Activated T-helper 1 cell treated with anti-CD3 and anti-CD28 coated beads, Interleukin-2, amount 50 U/mL, for 16 hours (primary cell): ENCODE results near the gene TMEM150A.
A peak's percentile ranks its signal among the peaks of the same experiment; 100 is the strongest.
"Not testable (repeated sequence)": the region's sequence is repeated elsewhere in the genome, so short reads cannot be mapped to it uniquely, and the experiment has no call there.

ENCODE experiments used
- DNase-seq, 2 donors: peaks; one replicate each; pipeline ENCODE4 v3.0.0-alpha.2; 2020; ENCODE audit warnings: low read depth in 1 of 2, low spot score in 1 of 2

Gene TMEM150A, protein sequence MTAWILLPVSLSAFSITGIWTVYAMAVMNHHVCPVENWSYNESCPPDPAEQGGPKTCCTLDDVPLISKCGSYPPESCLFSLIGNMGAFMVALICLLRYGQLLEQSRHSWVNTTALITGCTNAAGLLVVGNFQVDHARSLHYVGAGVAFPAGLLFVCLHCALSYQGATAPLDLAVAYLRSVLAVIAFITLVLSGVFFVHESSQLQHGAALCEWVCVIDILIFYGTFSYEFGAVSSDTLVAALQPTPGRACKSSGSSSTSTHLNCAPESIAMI

DNA sequence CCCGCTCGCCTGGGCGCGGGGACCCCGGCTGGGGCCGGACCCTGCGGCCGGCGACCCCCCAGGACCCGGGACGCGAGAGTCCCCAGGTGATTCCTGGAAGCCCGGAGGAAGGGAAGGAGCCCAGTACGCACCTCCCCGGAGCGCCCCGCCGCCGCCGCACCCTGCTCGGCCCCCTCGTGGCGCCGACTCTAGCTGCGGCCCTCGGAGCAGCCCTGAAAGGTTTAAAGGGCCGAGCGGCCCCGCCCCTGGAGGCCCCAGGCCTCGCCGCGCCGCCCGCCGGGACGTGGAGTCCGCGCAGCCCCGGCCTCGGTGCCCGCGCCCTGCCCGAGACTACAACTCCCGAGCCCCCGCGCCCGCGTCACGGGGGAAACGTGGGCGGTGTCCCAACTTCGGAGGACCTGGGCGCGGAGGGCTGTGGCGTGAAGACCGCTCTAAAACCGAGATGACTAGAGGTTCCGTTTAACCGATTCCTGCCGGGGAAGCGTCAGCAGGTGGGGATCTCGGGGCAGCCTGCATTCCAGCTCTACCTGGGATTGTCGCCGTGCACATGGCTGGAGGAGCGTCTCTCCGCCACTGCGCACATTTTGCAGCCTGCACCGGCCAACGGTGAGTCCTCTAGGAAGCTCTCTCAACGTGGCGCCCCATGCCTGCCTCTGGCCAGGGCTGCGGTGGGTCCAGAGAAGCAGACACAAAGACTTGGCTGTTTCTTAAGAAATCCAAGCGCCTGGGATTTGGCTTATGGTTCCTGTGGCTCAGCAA, at the start of gene TMEM150A:
Gene TMEM150A, minus strand, starts transcription at position 223 of the 759 bp plus-strand sequence. CDS start 750 bp downstream, outside the sequence.
- DNase-seq = peak; percentile 69 to 81

DNA sequence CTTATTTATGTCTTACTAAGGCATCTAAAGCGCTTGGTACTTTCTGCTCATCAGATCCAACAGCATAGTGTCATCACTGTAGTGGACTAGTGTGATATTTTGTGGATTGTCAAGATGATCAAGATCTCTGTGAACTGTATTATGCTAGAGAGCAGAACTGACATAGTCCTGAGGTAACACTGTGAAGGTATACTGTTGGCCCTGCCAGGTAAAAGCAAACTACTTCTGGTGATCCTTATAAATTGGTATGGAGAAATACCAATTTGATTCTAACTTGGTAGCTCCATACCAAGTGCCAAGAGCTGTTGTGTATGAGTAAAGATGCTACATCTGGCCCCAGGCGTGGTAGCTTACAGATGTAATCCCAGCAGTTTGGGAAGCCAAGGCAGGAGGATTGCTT, 49.6 kb upstream of the TMEM150A start:
- no peak for DNase-seq

DNA sequence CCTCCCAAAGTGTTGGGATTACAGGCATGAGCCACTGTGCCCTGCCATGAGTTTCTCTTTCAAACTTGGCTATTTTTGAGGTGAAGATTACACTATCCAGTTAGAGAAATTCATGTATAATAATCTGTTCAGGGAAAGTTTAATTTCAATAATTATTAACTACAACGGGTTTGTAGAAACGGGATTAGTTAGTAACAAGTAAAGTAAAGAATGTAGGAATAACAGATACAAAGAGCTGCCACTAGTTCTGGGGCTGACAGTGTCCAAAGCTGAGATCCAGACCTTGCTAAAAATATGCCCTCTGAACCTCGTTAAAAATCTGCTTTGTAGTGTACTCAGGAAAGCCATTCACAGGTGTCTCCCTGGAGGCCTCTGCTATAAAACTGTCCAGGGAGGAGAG, 48.6 kb upstream of the TMEM150A start:
- no peak for DNase-seq

DNA sequence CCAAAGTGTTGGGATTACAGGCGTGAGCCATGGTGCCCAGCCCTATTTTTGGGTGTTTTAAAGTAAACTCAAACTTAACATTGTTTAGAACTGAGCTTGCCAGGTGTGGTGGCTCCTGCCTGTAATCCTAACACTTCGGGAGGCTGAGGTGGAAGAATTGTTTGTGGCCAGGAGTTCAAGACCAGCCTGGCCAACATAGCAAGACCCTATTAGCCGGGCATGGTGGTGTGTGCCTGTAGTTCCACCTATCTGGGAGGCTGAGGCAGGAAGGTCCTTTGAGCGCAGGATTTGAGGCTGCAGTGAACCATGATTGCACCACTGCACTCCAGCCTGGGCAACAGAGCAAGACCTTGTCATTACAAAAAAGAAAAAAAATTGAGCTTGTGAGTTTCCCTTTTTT, 48.0 kb upstream of the TMEM150A start:
- no peak for DNase-seq

DNA sequence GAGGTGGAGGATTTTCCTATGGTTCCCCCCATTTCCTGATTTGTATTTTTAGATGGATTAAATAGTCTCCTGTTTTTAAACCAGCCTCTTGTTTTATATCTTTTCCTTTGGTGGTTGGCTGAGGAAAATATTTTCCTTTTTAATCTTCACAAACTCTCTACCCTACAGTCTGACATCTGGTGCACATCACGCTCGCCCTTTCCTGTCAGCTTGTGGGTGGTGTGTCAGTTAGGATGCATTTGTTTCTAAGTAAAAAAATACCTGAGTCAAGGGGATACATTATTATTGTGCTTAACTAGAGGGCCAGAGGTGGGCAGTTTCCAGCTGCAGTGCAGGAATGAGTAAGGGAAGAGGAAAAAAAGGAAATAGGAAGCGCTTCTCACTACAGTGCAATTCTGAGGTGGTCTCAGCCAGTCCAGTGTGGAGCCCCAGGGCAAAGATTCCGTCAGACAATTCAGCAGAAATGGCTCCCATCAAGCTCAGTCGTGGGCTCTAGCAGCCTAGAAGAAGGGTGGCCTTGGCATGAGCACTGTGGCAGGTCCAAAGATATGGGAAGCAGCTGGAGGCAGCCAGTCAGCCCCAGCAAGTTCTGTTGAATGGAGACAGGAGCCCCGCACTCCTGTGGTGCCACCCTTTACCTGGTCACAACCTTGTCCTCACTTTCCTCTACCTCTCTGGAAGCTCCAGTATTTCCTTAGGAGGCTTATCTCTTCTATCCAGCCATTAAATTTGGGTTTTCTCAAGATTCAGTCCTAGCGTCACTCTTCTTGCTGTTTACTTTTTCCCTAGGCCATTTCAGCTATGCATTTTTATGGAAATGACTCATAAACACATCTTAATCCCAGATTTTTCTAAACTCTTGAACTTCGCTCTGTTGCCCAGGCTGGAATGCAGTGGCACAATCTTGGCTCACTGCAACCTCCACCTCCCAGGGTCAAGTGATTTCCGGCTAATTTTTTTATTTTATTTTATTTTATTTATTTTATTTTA, 47.0 kb upstream of the TMEM150A start:
- DNase-seq = no peak

DNA sequence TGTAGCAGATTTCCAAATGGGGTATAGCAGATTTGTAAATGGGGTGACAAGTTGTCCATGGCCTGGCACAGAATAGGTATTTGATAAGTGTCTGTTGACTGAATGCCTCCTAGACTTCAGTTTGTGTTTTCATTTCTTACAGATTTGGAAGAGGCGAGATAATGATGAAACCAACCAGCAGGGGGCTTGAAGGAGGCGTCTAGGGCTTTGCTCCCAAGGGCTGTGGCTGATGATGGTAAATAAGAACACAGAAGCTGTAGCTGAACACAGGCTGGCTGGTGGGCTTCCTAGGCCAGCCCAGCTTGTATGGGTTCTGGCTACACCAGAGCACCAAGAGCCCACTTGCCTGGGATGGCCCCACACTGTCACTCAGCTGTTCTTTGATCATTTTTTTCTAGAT, 46.1 kb upstream of the TMEM150A start:
- DNase-seq = no peak

DNA sequence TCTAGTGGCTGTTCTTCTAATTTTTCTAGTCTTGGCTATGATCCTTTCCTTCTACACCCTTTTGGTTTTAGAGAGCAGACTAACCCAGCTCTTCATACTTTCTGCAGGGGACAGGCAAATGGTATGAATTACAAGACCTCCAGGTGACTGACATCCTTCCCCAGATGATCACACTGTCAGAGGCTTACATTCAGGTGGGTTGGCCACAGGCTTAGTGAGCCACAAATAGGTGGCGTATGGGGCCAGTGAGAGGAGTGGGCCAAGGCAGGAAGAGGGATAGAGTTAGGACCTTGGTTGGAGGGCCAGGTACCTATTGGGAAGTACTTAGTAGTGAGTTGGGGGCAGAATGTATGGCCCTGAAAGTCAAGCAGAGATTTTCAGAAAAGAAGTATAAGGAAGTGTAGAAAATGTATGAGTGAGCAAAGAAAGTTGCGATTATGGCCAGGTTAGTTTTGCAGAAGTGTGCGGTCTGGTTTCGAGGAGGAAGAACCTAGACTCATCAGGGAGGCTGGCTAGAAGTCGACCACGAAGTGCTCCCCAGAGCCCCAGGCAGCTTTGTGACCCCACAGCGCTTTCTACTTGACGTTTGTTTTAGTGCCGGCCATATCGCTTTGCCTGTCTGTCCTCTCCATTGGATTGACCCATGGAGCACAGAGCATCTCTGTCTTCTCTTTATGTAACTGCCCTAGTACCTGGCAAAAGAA, 45.5 kb upstream of the TMEM150A start:
- DNase-seq = no peak

DNA sequence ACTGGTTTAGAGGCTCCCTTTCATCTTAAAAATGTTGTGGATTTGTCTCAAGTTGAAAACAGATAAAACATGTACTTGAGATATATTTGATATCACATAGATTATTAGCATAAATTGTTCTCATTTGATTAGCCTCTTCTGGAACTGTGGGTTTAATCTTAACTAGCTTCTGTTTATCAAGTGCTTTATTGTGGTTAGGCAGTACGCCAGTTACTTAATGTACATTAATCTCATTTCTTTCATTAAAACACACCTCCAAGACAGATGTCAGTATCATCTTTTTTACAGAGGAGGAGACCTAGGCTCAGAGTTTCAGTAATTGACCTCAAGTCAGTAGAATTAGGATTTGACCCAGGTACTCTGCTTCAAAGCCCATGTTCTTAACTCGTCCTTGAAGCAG, 43.7 kb upstream of the TMEM150A start:
- no peak for DNase-seq

DNA sequence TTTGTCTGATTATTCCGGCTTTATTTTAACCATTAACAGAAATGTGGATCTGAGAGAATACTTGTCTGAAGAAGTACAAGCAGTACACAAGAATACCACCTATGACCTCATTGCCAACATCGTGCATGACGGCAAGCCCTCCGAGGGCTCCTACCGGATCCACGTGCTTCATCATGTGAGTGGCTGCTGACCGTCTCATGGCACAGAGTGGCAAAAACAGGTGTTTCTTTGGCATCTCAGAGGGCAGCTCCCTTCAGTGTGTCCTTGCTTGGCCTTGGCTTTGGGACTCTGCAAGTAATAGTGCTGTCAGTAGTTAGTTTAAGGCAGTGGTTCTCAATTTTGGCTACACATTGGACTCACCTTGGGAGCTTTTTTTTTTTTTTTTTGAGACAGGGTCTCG, 42.4 kb upstream of the TMEM150A start:
- no peak for DNase-seq

DNA sequence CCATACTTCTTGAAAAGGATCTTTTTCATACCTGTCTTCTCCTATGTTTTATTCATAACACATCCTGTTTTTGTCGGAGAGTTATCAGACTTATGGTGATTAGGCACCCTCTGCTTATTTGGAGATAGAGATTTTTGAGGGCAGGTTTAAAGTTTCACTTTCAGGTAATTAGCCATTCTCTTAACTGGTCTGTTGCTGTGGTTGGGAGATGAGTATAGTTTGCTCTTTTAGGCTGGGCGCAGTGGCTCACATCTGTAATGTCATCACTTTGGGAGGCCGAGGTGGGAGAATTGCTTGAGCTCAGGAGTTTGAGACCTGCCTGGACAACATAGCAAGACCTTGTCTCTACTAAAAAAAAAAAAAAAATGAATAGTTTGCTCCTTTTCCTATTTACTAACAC, 40.2 kb upstream of the TMEM150A start:
- no peak for DNase-seq

DNA sequence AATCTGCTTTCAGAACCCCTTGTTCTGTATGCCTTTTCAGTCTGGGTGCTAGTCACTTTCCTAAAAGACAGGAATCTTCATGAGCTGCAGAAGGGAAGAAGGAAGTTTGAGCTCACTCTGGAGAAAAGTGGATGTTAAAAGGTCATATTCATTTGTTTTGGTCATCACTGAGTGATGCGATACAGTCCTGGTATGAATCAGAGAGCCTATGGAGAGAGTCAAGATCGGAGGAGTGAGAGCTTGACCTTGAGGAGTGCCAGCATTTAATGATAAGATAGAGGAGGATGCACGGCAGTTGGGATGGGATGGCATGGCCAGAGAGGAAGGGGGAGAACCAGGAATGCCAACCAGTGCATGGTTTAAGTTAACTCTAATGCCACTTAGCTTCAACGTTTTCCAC, 33.1 kb upstream of the TMEM150A start:
- no peak for DNase-seq

DNA sequence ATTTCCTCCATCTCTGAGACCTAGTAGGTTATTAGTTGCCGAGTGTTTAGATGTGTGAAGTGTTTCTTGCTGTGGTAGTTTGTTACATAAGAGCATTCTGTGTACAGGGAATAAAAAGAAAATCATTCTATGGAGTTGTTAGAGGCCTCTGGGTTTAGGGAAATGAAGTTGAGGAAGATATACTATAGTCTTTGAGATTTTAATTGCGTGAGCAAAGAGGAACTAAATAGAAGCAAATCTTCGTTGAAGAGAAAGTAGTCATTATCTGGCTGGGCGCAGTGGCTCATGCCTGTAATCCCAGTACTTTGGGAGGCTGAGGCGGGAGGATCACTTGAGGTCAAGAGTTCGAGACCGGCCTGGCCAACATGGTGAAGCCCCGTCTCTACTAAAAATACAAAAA, 32.5 kb upstream of the TMEM150A start:
- DNase-seq = no peak

DNA sequence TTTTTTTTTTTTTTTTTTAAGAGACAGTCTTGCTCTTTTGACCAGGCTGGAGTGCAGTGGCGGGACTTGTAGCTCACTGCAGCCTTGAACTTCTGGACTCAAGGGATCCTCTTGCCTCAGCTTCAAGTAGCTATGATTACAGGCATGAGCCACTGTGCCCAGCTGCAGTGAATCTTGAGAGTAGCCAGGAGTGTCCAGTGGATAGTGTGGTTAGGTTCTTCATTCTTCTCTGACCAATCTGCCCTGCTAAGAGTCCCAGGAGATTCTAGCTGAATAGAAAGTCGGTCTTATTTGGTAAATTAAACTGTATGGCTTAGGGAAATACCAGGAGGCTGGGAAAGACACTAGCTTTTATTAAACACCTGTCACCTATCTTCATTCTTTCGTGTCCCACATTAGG, 28.8 kb upstream of the TMEM150A start:
- no peak for DNase-seq

DNA sequence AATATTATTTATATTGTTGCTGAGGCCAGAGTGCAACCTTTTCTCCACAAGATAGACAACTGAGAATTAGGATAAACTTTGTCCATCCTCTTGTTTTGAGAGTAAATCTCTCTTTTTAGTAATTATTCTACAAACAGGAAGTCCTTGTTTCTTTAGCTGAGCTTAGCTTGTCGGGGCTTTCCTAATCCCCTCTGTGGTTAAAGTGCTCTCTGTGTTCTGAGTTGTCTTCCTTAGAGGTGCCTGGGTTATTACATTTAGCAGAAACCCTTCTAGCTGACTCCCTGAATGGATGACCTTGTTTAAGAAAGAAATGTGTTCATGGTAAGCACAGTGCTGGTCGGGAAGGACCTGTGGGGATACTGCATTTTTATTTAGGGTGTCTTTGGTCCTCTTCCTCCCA, 26.2 kb upstream of the TMEM150A start:
- no peak for DNase-seq

DNA sequence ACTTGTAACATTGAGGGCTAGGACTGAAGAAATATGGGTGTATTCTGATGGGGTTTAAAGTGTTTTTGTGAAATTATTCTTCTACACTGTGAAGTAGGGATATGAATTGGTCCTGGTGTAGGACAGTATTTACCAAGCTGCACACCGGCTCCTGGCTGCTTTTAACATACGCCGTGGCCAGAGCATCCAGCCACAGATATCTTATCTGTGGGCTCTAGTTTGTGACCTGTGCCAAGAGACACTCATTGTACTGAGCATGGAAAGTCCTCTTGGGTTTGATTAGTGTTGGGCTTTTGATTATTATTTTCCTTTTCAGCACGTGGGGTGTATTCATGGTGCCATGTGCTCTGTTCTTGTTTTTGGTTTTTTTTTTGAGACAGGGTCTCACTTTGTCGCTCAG, 21.5 kb upstream of the TMEM150A start:
- no peak for DNase-seq

DNA sequence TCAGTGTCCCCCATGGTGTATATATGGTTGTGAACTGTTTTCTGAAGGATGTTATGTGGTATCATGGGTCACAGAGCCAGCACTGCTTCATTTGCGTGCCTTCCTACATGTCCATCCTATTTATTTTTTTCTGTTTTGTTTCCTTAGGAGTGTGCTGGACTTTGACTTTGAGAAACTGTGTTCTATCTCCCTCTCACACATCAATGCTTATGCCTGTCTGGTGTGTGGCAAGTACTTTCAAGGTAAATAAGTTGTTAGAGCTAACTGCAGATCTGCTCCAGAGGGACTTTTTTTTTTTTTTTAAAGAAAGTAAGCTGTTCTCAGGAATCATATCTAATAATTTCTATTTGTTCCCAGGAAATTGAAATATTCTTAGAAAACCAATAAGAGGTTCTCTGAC, 18.8 kb upstream of the TMEM150A start:
- no peak for DNase-seq

DNA sequence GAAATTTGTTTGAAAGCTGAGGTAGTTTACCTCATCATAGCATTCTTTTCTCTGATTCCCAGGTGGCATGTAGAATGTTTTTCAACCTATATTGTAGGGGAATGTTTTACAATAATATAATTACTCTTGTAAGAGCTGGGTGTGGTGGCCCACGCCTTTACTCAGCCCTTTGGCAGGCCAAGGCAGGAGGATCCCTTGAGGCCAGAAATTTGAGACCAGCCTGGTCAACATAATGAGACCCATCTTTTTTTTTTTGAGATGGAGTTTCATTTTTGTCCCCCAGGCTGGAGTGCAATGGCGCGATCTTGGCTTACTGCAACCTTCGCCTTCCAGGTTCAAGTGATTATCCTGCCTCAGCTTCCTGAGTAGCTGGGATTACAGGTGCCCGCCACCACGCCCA, 17.1 kb upstream of the TMEM150A start:
- no peak for DNase-seq

DNA sequence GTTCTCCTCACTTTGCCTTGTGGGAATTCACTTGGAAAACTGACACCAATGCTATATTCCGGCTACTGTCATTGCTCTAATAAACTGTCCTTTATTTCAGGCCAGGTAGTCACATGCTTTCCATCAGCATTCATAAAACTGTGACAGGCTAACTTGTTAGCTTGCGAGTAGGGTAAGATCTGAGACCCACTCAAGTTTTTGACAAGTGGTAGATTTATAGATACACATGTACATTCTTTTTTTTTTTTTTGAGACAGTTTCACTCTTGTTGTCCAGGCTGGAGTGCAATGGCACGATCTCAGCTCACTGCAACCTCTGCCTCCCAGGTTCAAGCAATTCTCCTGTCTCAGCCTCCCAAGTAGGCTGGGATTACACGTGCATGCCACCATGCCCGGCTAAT, 15.2 kb upstream of the TMEM150A start:
- DNase-seq = not testable (repeated sequence)

DNA sequence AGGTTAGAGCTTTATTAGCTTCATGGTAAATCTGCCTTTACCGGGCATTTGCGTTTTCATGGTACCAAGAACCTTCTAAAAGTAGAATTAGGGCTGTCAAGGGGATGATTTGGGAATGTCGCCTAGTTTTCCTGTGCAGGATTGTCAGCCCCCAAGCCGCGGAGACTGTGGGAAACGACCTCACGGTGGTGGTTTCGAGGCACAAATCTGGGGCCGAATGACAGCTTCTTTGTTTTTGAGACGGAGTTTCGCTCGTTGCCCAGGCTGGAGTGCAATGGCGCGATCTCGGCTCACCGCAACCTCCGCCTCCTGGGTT, 12.9 kb upstream of the TMEM150A start:
- DNase-seq = no peak

DNA sequence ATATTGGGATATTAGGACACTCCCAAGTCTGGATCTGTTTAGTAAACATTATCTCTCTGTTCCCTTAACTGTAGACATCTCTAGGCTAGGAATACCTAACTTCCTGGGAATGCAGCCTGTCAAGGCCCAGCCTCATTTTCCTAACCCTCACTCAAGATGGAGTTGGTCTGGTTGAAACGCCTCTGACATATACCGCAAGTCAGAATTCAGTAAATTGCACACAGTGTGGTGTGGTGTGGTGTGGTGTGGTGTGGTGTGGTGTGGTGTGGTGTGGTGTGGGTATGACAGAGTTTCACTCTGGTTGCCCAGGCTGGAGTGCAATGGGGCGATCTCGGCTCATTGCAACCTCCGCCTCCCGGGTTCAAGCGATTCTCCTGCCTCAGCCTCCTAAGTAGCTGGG, 12.3 kb upstream of the TMEM150A start:
- not testable (repeated sequence) for DNase-seq
